ENCODE measurements around the gene DNAJB2.
"Not testable (repeated sequence)": the region's sequence is repeated elsewhere in the genome, so short reads cannot be mapped to it uniquely, and the experiment has no call there.

Gene DNAJB2

GRCh38 chr2:219297766-219298456 lies 18.7 kb downstream of the DNAJB2 start:
- in situ Hi-C loops (cut with HindIII; ENCODE audit: low sequenced_read_pairs) = loop anchor here (5.0 kb wide), 2 partner anchors 34 to 51 kb away; partner anchors contain the start of genes GLB1L, RESP18 and STK16

DNA sequence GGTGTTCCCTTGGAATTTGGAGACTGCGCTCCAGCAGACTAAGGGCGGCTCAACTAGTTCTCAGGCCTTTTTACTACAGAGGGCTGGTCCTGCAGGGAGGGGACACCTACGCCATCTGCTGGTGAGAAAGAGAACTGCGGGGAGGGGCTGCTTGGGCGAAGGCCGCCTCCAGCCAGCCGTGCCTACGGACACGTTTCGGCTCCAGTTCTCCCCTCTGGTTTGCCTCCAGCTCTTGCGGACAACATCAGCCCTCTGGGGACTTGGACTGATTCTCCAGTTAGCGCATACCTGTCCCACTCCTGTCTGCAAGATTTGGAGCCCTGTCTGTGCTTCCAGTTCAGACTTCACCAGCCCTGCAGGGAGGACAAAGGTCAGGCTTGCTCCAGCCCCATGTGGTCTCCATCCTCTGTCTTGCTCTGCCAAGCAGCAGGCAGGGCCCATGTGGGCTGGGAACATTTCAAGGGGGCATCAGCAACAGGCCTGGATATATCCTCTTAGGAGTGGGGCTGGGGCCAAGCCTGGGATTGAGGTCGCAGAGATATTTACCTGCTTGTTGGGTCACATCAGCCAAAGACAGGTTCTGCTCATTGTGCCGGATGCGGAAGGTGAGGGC lies 19.7 kb downstream of the DNAJB2 start:
- in situ Hi-C loops (cut with HindIII; ENCODE audit: low sequenced_read_pairs) = loop anchor here (5.0 kb wide), 2 partner anchors 33 to 52 kb away; partner anchors contain the start of genes GLB1L, RESP18 and STK16

GRCh38 chr2:219299372-219299760 lies 20.2 kb downstream of the DNAJB2 start:
- in situ Hi-C loops (cut with HindIII; ENCODE audit: low sequenced_read_pairs) = loop anchor here (5.0 kb wide), 2 partner anchors 33 to 52 kb away; partner anchors contain the start of genes GLB1L, RESP18 and STK16

- in situ Hi-C loops (cut with HindIII; ENCODE audit: low sequenced_read_pairs) = no loop called here
These were observed 20.9 kb downstream of the DNAJB2 start for GRCh38 chr2:219300022-219300421.

- in situ Hi-C loops (cut with HindIII; ENCODE audit: low sequenced_read_pairs) = no loop called here
These were observed 23.3 kb downstream of the DNAJB2 start for GRCh38 chr2:219302412-219302968.

DNA sequence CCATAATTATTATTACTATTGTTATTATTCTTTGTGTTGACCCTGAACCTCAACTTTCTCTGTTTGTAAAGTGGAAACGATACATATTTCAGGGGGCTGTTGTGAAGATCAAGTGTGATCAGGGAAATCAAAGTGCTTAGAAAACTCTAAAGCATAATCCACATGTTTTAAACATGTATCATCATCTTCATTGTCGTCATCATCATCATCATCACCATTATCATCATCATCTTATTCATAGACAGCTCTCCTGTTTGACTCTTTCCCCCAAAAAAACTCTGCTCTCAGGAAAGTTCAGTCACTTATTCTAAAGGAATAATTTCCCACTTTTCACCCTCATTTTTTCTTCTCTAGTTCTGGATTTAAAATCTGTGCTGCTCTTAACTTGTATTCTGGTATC lies 25.1 kb downstream of the DNAJB2 start:
- in situ Hi-C loops (cut with HindIII; ENCODE audit: low sequenced_read_pairs) = no loop called here

DNA sequence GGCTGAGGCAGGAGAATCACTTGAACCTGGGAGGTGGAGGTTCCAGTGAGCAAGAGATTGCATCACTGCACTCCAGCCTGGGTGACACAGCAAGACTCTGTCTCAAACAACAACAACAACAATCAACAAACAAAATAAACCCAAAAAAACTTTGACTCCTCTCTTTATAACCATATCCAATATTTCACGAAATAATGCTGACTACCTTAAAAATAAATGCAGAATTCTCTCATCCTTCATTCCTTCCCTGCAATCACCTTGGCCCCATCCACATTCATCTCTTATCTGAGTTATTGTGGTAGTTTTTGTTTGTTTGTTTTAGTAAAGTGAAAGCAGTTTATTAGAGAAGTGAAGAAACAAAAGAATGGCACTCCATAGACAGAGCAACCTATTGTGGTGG lies 26.9 kb downstream of the DNAJB2 start:
- in situ Hi-C loops (cut with HindIII; ENCODE audit: low sequenced_read_pairs) = no loop called here

DNA sequence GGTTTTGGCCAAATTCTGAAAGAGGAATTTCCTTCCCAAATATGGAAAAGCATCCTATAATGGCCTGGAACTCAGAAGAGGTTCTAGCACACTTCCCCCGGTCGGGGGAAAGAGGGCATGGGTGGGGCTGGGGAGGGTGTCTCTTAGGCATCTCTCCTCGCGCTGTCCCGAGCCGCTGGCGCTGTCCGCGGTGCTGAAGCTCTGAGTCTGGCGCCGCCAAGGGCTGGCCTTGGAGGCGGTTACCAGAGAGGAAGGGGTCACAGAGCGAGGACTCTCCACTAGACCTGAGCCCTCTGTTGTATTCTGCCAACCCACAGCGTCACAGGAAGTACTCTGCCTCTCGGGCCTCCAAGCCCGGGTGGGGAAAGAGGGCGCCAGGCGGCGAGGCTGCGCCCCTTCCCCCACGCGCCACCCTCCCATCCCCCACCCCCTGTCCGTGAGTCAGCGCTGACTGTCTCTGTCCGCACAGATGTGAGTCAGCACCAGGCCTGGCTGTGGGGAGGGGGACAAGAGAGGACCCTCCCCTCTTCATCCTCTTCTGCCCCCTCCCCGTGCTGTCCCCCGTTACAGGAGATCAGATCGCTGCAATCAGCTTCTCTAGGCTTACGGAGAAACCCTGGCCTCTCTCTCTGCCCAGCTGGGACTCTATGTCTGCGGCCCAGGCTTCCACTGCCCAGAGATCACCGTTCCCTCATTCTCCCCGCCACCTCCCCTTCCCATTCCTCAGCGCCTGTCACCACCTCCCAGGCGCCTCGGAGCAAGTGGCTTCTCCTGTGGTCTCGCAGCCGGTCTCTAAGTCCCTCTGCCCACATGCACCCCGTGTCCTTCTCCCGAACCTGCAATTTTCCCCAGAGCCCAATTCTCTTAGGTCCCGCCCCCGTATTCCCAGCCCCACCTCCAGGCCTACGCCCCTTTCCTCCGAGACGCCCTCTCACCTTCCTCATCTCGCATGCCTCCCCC lies 29.3 kb downstream of the DNAJB2 start:
- in situ Hi-C loops (cut with HindIII; ENCODE audit: low sequenced_read_pairs) = no loop called here

DNA sequence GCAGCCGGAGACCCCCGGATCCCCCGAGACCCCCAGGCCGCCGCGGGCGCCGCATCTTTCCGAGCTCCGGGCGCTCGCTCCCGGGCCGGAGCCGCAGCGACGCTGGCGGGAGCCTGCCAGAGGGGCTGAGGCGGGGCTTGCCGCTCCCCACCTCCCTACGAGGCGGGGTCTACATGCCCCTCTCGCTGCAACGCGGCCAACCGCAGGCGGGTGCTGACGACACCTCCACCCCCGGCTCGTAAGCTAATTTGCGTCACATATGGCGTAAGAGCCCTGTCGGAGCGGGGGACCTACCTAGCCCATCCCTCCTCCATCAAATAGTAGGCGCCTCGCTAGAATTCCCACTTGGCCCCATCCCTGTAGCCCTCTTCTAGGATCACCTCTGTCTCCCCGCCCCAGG lies 30.1 kb downstream of the DNAJB2 start, which contains the start of gene PTPRN:
PTPRN (minus strand) TSS at position 124 of the 400 bp plus-strand sequence; CDS start at position 55, 69 bp downstream.
- in situ Hi-C loops (cut with HindIII; ENCODE audit: low sequenced_read_pairs) = no loop called here

GRCh38 chr2:219312683-219313263 lies 33.6 kb downstream of the DNAJB2 start:
- in situ Hi-C loops (cut with HindIII; ENCODE audit: low sequenced_read_pairs) = not testable (repeated sequence)

GRCh38 chr2:219314804-219315468 lies 35.8 kb downstream of the DNAJB2 start:
- in situ Hi-C loops (cut with HindIII; ENCODE audit: low sequenced_read_pairs) = no loop called here

DNA sequence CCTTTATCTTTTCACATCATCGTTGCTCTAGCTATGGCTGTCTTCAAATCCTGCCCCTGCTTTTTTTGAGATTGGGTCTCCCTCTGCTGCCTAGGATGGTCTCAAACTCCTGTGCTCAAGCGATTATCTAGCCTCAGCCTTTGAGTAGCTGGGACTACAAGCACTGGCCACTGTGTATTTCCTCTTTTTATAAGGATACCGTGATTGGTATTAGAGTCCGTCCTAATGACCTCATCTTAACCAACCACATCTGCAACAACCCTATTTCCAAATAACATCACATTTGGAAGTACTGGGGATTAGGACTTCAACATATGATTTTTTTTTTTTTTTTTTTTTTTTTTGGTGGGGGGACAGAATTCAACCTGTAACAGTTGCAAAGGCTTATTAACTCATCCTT lies 44.3 kb downstream of the DNAJB2 start:
- in situ Hi-C loops (cut with HindIII; ENCODE audit: low sequenced_read_pairs) = no loop called here

- in situ Hi-C loops (cut with HindIII; ENCODE audit: low sequenced_read_pairs) = loop anchor here (25.0 kb wide), 1 partner anchor 263 kb away; the partner anchor contains the start of gene IHH
These were observed 46.0 kb downstream of the DNAJB2 start for GRCh38 chr2:219325136-219325535.

DNA sequence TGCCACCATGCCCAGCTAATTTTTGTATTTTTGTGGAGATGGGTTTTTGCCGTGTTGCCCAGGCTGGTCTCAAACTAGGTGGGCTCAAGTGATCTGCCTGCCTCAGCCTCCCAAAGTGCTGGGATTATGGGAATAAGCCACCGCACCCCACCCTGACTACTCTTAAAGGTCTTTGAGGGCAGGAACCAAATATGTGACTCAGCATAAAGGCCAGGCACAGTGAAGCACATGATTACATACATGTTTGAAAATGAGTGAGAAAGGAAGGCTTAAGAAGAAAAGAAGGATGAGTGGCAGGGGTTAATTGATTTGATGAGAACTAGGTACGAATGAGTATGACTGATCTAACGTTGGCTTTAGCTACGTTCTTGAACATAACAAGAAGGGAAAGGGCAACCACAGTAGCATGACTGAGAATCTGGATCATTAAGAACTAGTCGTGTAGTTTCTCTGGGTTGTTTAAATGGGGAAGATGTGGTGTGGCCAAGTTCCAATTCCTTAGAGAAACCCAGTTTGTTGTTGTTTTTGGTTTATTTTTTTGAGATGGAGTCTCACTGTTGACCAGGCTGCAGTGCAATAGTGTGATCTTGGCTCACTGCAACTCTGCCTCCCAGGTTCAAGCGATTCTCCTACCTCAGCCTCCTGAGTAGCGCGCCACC lies 46.6 kb downstream of the DNAJB2 start:
- in situ Hi-C loops (cut with HindIII; ENCODE audit: low sequenced_read_pairs) = loop anchor here (25.0 kb wide), 1 partner anchor 263 kb away; the partner anchor contains the start of gene IHH

DNA sequence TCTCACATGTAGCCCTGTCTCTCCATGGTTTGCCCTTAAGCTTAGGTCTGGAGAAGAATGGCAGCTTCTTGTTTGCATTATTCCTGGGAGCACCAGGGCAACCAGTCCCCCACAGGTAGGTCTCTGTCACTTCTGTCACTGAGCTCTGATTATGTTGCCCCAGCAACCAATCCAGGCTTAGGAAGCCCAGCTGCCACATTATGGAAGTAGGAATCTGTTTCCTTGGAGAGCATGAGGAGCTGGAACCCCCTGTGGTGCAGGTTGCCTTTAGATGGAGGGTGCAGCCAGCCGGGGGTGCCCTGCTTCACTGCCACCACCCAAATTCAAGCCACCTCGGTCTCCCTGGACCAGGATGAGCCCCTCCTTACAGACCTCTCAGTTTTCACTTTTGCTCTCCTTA lies 48.6 kb downstream of the DNAJB2 start:
- in situ Hi-C loops (cut with HindIII; ENCODE audit: low sequenced_read_pairs) = loop anchor here (25.0 kb wide), 1 partner anchor 265 kb away; the partner anchor contains the start of gene IHH

DNA sequence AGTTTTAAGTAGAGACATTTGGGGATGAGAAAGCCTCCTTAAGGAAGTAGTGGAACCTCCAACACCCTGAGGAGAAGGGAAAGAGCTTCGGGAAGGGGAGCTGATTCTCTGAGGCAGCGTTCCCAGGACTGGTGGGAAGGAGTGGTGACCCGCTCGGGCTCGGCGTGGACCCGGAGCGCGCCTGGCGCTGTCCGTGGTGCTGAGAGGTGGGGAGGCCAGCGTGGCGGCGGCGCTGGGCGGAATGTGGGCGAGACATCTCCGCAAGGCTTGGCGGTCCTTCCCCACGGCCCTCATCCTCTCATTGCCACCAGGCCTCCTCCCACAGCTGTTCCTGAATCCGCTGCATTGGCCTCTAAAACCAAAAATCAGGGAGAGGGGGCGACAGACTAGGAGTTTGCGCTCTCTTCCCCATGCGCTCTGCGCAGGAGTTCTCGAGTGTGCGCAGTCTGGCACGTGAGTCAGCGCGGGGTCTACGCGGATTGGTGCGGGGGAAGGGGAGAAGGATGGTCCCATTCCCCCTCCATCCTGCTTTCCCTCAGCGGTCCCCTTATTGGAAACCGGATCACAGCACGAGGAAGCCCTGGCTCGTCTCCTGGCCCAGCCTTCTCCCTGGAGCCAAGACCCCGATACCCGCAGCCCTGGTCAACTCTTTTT lies 52.5 kb downstream of the DNAJB2 start:
- in situ Hi-C loops (cut with HindIII; ENCODE audit: low sequenced_read_pairs) = loop anchor here (5.0 to 25.0 kb wide), 2 partner anchors 34 to 269 kb away; partner anchors contain the start of gene IHH

GRCh38 chr2:219332542-219332941 lies 53.4 kb downstream of the DNAJB2 start, which contains the start of gene RESP18:
TSS of gene RESP18 (minus strand) at chr2:219332744.
- in situ Hi-C loops (cut with HindIII; ENCODE audit: low sequenced_read_pairs) = loop anchor here (5.0 to 25.0 kb wide), 2 partner anchors 35 to 270 kb away; partner anchors contain the start of gene IHH

DNA sequence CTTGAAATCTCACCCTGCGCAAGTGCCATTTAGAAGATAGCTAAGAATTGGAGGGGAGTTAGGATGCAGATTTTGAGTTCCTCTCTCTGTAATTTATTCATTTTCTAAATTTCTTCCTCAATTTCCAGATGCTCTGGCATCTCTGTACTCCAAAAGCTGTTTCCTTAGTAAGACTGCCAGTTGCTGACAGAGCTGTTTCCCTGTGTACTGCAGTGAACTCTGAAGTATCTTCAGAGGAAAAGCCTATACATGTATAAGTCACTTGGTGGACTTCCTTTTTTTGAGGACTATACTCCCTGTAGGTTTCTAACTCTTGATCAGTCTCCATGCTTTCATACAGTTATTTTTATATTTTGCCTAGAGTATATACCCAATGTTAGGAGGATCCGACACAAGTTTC lies 54.9 kb downstream of the DNAJB2 start:
- in situ Hi-C loops (cut with HindIII; ENCODE audit: low sequenced_read_pairs) = loop anchor here (5.0 to 25.0 kb wide), 2 partner anchors 37 to 272 kb away; partner anchors contain the start of gene IHH

Measured in endothelial cell of hepatic sinusoid (primary cell).